HPDE6-E6E7 (cell line): ENCODE results near the gene NEGR1.

ENCODE experiments used
- DNase-seq: peaks from one replicate; pipeline ENCODE4 v3.0.0; 2011; ENCODE audit warnings: missing footprints; ENCODE audit errors: extremely low spot score

The NEGR1 gene

DNA sequence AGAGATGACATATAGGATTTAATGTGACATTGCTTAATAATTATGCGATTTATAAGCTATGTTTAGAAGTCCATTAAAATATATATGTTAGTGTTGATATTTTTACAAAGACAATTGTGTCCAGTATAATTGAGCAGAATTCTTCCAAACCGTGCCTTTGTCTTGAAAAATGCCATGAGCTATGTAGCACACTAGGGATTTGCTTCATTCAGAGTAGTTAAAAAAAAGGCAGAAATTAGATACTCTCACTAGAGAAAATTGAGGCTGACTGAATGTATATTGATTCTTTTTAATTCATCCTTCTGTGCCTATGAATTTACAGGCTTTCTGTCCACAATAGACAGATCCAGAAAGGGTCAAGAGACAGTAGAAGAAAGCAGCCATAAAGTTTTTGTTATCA, 429.0 kb downstream of the NEGR1 start:
- DNase-seq = no peak

DNA sequence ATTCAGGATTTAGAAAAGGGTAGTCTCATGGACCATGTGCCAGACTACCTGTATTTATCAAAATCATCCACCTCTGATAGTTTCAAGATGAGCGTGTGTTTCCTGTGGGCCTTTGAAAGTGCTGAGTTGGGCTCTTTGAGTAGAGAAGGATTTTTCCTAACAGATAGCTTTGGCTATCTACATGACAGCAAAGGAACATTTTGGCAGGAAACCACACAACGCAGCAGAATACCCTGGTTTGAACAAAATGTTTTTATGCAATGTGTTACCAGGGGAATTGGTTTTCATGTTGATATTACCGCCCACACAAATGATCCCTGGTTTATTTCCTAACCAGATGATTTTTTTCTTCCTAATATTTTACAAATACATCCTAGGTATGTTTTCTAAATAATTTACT, 431.4 kb downstream of the NEGR1 start:
- no peak for DNase-seq

DNA sequence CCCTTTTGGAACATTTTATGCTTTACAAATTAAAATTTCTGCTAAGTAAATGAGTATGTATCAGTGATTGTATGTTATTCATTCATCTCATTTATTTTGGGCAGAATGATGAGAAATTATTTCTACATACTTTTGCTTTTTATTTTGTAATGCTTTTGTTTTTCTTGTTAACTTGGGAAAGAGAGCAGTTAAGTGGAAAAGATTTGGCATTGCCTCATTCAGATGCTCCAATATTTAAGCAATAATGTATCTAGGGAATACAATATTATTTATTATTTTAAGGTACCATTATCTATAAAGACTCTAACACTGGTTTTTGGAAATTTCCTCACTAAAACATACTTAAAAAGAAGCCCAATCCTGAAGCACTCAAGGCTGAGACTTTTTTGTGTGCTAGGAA, 431.8 kb downstream of the NEGR1 start:
- no peak for DNase-seq

DNA sequence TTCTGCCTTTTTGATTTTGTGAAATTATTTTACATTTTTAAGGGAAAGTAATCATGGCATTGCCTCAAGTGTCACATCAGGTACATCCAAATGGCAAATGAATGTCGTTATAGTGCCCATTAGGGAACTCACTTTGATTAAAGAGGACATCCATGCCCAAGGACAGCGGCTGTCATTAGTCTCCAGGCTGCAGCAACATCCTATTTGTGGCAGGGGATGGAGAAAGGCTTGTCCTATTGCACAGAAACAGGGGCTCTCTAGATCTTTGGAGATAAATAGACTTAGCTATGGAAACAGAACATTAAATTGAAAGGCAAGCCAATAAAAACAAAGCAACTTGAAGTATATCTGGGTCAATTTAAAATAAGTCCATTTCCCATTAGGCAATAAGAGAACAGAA, 439.3 kb downstream of the NEGR1 start:
- DNase-seq = no peak

DNA sequence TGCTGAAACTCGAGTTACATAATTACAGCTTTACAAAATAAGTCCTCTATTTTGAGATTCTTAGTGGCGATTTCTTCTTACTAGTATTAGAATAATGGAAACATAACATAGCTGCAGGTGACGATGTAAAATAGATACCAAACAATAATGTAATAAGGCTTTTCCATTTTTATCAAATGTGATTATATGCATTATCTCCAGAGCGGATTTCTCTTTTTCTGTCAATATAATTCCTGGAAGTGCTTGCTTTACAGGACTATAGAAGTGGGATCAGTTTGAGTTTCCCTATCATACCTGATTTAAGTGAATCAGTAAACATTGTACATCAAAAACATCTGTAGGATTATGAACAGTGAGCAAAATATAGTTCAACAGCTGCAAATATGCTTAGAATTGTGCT, 442.5 kb downstream of the NEGR1 start:
- DNase-seq = no peak

DNA sequence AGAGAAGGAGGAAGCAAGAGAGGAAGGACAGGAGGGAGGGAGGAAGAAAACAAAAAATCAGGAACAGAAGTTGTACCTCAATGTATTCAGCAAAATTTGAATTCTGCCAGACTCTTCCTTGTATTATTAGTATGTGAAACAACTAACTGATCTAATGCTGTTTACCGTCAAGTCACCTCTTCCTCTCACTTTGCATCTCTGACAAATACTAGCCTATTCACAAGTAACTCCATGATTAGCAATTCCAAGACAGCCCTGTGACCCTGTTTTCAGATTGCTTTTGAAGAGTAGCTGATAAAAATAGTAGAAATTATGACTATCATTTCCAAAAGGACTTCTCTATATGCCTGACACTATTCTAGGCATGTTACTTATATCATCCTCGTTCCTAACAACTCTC, 445.4 kb downstream of the NEGR1 start:
- no peak for DNase-seq

DNA sequence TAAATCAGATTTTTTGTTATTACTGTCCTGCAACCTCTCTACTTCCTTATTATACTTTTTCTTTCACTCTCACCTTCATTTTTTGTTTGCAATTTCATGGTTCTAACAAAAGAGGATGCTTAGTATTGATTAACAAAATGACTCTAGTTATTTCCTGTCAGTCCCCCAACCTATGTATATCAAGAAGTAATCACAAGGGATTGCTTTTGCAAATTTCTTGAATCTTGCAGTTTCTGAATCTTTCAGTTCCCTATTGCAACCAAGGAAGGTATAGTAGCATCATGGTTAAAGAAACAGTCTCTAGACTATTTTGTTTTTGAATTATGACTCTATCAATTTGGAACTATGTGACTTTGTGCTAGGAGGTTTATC, 446.9 kb downstream of the NEGR1 start:
- DNase-seq = no peak

DNA sequence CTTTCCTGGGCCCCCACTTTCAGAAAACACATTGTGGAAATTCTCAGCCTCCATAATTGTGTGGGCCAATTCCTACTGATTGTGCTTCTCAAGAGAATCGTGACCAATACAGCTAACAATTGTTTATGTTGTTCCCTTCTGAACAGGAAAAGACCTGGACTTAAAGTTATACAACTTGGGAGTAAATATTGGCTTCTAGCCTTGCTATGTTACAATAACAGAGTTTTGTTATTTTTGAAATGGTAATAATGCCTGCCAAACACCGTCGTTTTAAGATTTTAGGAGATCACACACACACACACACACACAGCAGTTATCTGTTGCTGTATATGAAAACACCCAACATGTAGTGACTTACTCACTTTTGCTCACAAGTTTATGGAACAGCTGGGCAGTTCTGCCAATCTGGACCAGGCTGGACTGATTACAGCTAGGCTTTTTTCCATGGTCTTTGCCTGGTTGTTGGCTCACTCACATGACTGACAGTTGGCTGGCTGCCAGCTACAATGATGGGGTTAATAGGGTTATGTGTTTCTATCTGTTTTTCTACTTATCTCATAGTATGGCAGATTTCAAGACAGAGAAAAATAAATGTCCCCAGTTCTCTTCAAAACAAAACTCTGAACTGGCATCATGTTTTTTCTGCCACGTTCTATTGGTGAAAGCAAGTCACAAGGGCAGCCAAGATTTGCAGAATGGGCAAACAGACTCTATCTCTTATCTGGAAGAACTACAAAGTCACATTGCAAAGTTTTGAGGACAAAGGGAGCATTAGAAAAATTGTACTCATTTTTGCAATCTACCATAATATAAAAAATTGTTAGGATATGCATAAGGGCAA, 447.5 kb downstream of the NEGR1 start:
- DNase-seq = no peak

DNA sequence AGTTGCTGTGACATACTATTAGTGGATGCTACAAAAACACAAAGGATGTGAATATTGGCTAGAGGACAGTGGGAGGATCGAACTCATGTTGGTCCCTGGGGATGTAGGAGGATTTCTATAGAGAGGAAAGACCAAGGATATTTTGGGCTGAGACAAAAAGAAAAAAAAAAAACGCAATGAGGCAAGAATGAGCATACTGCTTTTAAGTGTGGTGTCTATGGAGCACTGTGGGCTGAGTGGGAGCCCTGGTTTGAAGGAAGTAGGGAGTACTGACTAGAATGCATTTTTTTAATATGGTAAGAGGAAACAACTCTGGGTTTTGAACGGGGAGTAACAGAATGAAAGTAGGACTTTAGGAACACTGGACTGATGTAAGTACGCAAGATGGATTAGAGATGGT, 450.7 kb downstream of the NEGR1 start:
- DNase-seq = no peak

DNA sequence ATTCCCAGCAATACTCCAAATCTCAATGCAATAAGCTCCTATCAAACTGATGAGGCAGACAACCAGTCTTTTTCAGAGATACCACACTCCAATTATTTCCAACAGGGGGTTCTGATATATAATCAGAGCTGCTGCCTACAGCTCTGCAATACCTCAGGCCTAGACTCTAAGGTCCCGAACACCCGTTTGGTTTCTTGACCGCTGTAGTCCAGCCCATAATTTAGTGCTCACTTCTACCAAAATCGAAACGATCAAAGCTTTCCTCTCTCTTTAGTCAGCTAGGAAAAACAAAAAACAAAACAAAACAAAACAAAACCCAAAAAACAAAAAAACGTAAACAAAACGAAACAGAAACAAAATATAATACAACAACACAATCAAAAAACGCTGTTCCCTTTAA, 453.0 kb downstream of the NEGR1 start:
- no peak for DNase-seq

DNA sequence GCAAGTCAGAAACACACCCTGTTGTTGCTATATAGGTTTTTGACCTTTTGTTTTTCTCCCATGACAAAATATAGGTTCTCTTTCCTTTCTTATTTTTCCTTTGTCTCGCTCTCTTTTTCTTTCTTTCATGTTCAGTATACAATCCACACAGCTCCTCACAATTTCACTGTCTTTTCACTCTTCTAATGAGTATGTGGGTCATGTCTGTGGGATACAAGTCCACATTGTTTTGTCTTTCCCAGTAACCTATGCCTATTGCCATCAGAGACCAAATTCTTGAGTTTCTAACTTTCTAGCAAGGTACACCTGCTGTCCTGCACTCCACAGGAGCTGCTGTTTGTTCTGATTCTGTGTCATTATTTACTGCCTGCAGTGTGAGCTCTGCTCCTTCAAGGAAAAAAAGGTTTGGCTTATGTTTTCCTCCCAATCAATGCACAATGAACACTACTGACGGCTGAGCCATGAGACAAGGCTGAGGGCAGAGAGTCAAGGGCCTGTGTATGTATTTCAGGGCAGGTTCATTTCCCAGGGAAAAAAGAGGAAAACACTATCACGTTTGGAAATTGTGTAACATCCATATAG, 453.8 kb downstream of the NEGR1 start:
- no peak for DNase-seq

DNA sequence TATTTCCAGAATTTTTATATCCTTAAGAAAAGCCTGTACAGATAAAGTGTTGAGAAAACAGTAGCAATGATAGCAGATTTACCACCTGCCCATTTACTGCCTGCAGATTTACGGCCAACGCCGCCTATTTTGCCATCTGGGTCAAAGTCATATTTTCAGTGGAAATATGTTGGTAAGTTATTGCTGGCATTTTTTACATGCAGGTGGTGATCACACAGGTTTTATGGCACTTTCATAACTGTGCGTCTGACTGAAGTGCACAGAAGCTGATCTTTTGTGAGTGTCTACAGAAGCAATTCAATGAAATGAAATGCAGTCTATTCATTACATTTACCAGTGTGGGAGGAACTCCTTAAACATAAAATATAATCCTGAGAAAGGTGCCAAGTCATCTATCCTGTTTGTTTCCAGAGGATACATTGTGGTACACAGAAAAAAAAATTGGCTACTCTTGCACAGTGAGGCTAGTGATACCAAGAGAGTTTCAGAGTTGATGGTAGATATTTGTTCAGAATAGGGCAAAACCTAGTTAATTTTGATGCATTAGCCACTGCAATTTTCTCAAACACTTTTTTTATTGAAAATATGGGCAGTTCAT, 458.5 kb downstream of the NEGR1 start:
- no peak for DNase-seq

DNA sequence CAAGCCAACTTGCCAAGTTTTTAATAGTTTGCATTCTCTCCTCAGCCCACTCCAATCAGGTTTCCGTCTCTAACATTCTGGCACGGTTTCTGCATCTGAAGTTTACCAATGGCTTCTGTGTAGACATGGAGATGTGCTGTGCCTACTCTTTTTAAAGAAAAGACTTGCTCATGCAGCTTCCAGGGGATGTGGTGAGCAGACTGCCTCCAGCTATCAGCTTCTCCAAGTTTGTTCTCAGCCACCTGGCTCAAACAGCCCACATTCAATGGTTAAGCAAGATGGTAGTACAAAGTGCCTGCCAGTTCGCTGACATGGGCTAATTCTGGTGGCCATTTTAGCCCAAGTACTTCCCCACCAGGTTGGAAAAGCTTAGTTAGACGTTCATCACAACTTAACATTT, 465.3 kb downstream of the NEGR1 start:
- no peak for DNase-seq

DNA sequence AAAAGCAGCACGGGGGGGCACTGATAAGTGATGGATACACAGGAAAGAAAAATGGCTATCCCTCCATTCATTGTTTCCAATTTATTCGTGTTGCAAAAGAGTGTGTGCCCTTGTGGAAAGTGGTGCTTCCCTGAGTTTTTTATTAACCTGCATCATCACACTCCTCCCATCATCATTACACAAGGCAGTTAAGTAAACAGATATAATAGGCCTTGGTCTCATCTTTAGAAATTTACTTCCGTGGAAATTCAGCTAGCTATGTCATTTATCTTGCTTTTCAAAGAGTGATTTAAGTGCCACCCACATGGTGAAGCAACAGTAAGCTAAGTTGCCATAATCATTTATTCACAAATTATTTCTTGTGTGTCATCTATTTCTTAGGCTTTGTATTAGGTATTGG, 473.3 kb downstream of the NEGR1 start:
- no peak for DNase-seq

DNA sequence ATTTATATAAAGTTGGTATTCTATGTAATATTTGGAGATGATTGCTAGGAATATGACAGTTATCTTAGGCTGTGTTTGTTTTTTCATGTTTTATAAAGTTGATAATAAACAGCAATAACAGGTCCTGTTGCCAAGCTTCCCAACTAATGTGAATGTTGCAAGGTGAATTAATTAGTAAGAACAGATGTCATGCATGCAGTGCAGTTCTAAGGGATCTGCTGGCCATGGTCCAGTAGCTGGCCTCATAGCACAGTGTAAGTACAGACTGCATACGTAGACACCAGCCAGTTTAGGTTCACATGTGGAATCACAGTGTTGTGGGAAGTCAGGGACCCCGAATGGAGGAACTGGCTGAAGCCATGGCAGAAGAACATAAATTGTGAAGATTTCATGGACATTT, 478.2 kb downstream of the NEGR1 start:
- no peak for DNase-seq

DNA sequence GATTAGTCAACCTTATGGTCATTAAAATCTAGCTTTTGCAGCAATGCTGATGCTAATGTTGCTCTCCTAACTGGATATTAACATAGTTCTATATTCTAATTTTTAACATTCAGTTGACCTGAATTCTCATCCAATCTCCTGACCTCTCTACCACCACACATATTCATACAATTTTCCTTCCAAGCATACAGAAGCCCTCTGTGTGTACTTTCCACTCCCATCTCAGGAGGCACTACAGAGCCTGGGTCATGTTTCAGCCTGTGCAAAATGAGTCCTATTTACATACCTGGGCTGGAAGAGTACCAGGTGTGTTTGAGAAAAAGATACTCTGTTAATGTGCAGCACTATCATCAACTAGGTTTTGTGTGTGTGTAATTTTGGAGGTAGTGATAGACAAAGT, 486.3 kb downstream of the NEGR1 start:
- DNase-seq = no peak

DNA sequence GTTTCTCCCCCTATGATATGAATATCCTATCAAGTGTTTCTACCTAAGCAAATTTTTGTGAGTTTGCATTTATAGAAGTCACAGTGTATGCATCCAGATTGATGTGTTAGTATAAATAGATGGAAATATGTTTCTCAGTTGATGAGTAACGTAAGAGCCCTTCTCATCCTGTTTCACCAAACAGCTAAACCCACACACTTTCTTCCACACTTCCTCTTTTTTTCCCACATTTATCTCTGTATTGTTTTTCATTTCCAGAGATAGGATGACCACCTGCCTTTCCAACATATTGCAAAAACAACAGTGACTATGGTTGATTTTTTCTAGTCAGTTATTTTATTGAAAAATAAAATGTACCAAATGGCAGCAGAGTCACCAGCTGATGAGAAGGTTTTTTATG, 490.1 kb downstream of the NEGR1 start:
- DNase-seq = no peak

DNA sequence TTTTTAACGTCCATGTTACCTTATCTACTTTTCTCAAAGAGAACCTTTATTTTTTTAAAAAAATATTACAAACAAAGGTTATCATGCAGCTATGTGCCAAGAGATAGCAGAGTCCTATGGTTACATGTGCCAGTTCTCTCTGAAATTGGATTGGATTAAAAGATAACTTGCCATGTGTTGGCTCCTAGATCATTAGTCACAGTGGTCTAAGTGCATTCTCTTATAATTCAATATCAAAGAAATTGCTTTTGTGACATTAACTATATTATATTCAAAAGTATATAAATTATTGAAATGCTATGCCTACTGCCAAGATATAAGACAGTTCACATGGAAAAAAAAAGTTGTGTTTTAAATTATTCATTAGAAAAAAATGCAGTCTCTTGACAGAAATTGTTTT, 494.2 kb downstream of the NEGR1 start:
- no peak for DNase-seq

DNA sequence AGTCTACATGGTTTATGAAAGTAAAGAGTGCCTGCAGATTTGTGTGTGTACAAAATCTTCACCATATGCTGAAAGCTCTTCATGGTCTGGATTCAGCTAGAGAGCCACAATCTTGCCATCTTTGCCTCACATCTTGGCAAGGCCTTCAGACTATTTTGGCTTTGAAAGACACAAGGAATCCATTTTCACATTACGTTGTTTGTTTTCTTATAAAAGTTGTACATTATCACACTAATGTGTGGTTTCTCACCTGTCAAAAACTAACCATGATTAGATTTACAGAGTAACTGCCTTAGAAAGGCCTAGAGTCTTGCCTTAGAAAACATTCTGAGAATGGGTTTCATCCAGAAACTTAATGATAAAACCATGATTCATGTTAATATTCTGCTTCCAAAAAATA, 494.6 kb downstream of the NEGR1 start:
- DNase-seq = no peak

DNA sequence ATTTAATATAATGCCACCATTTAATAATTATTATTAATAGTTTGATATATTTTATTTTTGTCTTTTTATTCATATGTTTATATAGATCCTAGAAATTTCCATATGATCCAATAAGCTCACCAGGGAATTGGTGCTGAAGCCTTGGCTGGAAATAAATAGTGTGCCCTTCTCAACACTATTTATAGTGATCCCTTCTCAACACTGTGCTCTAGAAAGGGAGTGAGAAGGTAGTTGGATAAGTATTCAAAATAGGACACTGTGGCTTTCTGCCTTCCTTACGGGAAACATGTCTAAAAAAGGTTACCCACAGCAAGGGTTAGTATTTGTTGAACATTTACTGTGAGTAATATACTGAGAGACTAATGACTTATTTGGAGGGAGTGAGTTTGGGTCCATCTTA, 496.1 kb downstream of the NEGR1 start:
- no peak for DNase-seq

DNA sequence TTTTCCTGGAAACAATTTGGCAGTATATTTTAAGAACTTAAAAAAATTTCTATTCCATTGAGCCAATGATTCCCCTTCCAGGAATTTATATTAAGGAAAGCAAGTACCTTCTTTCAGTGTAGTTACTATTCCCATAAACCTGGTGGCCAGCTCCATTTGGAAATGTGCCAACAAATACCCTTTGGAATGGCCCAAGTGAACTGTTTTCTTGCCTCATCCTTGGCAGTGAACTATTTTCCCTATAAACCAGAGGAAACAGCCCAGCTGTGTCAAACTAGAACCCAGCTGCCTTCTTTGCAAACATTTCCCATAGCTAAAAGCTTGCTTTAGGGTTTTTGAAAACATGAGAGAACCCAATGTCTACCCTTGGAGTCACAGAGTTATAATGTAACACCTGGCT, 496.9 kb downstream of the NEGR1 start:
- DNase-seq = no peak

DNA sequence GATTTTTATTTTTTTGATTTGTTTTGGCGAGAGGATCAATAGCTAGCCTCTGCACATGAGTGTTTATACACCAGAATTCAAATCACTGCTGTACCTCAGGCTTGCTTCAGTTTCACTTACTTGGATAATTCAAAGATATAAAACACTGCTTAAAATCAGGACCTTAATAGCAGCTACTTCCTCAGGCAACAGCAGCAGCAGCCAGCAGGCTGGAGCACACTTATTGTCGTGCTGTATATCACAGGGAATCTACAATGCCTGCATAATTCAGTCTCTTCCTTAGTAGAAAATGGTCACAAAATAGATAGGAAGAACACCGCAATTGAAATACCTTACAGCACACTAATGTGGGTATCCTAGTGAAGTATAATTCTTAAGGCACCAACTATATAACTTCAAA, 497.3 kb downstream of the NEGR1 start:
- DNase-seq = no peak

DNA sequence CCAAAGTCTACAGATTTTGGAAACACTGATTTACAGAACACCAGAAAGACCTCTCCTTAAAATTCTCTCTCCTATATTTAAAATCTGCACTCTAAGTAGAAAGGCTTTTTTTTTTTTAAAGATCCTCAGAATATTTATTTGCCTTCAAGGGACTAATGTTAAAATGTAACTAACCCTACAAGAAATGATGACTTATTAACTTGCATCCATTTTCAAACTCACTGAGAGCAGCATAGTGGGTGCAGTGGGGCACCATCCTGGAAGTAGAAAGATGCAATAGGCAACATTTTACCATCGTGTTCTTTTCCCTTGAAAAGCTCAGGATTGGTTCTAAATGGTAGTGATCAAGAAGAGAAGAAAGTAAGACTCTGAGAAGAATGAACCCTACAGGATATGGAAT, 498.1 kb downstream of the NEGR1 start:
- DNase-seq = no peak

DNA sequence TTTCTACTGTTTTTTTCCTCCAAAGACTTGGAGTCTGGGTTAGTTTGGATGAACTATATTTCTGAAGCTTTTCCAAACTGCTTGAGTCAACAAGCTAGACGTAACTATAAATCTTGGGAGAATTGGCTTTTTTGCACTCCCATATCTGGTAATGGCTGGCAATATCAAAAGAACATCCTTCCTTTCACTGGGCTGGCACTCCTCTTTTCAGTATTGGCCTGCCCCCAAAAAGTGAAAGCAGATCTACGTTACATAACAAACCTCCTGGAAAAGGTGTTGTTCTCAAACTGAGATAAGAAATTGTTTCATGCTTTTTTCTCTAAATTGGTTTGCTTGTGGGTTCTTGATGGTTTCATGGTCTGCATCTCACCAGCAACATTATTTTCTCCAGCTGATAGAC, 499.3 kb downstream of the NEGR1 start:
- no peak for DNase-seq
